Suprapubic skin (tissue), 4 donors: ENCODE results near the gene DEFB128. TPM values are rescaled to one million over a fixed set of nuclear protein-coding genes. Genes with fewer than 3 reads are reported as not detected.
"Not testable (repeated sequence)": the region's sequence is repeated elsewhere in the genome, so short reads cannot be mapped to it uniquely, and the experiment has no call there.

Experiments used
- DNase-seq, 2 donors: peaks; one replicate each; pipeline ENCODE4 v3.0.0-alpha.2; 2019; ENCODE audit warnings: low spot score in 2 of 2
- H3K27ac ChIP-seq: fragments of 200-600 bp; sonication (generic); one replicate; pipeline ENCODE4 v1.5.1; 2019
- H3K27me3 ChIP-seq: fragments of 200-600 bp; sonication (generic); one replicate; pipeline ENCODE4 v1.5.1; 2019
- H3K36me3 ChIP-seq: fragments of 200-600 bp; sonication (generic); one replicate; pipeline ENCODE4 v1.5.1; 2019
- H3K4me1 ChIP-seq: fragments of 200-600 bp; sonication (generic); one replicate; pipeline ENCODE4 v1.5.1; 2019
- H3K4me3 ChIP-seq: fragments of 200-600 bp; sonication (generic); one replicate; pipeline ENCODE4 v1.5.1; 2019; ENCODE audit warnings: mild to moderate bottlenecking
- H3K9me3 ChIP-seq: fragments of 200-600 bp; sonication (generic); one replicate; pipeline ENCODE4 v1.5.1; 2019
- CTCF ChIP-seq, 2 donors: fragments of 200-600 bp in 1 of 2; fragments of 450-650 bp in 1 of 2; sonication (generic) in 1 of 2; IDR thresholded peaks; one replicate each; pipeline ENCODE4 v1.5.1; 2016 to 2019; ENCODE audit warnings: antibody characterized with exemption in 2 of 2, mild to moderate bottlenecking in 1 of 2, moderate library complexity in 1 of 2
- EP300 ChIP-seq: sonication (generic); formaldehyde crosslinking; IDR thresholded peaks from one replicate; pipeline ENCODE4 v1.6.1; 2017; ENCODE audit warnings: antibody characterized with exemption
- POLR2A ChIP-seq, 2 donors: fragments of 450-650 bp; IDR thresholded peaks; one replicate each; pipeline ENCODE4 v1.6.1; 2017; ENCODE audit warnings: antibody characterized with exemption in 2 of 2, mild to moderate bottlenecking in 2 of 2, moderate library complexity in 2 of 2
- POLR2AphosphoS5 ChIP-seq, 3 donors: sonication (generic); formaldehyde crosslinking; IDR thresholded peaks; one replicate each; pipeline ENCODE4 v1.6.1; 2017; ENCODE audit warnings: antibody characterized with exemption in 3 of 3
- WGBS: methylation state at CpG from one replicate; pipeline ENCODE4 v1.1.5; 2018; 5-methylcytosine and 5-hydroxymethylcytosine counted together
- total RNA-seq, 4 donors: library from RNA; depleted of rRNA; stranded (reverse); fragments of >200 nt; gene quantifications; one replicate each; pipeline ENCODE4 v1.1.0, GENCODE V29; 2016

Gene DEFB128
- total RNA-seq, 4 donors from 2014 or later, result not detected

GRCh38 chr20:215796-216195, 26.3 kb upstream of the DEFB128 start:
- no peak for DNase-seq
- Histone ChIP-seq H3K9me3 (no peaks in the 10 kb centered on the region), H3K27ac (no peak overlapping the region), H3K36me3 (no peaks in the 10 kb centered on the region), H3K27me3 (peaks cover 11% of the 10 kb centered on the region), H3K4me3 (no peak overlapping the region), H3K4me1 (no peaks in the 10 kb centered on the region)
- WGBS, result 69% methylated on average over 1 of the region's 1 CpG
- no peak for TF ChIP-seq POLR2AphosphoS5 (IDR thresholded peaks at IDR 0.05)

- H3K4me3 ChIP-seq, result no peak overlapping the region
- DNase-seq, result no peak
- H3K27ac ChIP-seq, result no peak overlapping the region
- WGBS, result 79% methylated on average over 2 of the region's 2 CpGs
- no peaks in the 10 kb centered on the region for H3K36me3 ChIP-seq
- no peak for TF ChIP-seq POLR2AphosphoS5 (IDR thresholded peaks at IDR 0.05)
- no peak for TF ChIP-seq EP300
- no peak for TF ChIP-seq POLR2A (IDR thresholded peaks at IDR 0.05)
- no peak for TF ChIP-seq CTCF (IDR thresholded peaks at IDR 0.05)
- no peaks in the 10 kb centered on the region for H3K9me3 ChIP-seq
- H3K27me3 ChIP-seq, result peaks cover 8% of the 10 kb centered on the region
- no peaks in the 10 kb centered on the region for H3K4me1 ChIP-seq
These were observed 24.9 kb upstream of the DEFB128 start for GRCh38 chr20:214383-214782.

- no peak for TF ChIP-seq EP300
- no peaks in the 10 kb centered on the region for H3K9me3 ChIP-seq
- H3K27me3 ChIP-seq, result no peaks in the 10 kb centered on the region
- H3K4me1 ChIP-seq, result no peaks in the 10 kb centered on the region
- H3K36me3 ChIP-seq, result no peaks in the 10 kb centered on the region
- DNase-seq, result no peak
- 35% methylated on average over 7 of the region's 7 CpGs for WGBS
- H3K4me3 ChIP-seq, result no peak overlapping the region
- H3K27ac ChIP-seq, result no peak overlapping the region
These were observed 21.4 kb upstream of the DEFB128 start for GRCh38 chr20:210809-211502.

- DNase-seq, result no peak
- Histone ChIP-seq H3K4me1 (no peaks in the 10 kb centered on the region), H3K36me3 (no peaks in the 10 kb centered on the region), H3K4me3 (no peak overlapping the region), H3K27ac (no peak overlapping the region), H3K27me3 (no peaks in the 10 kb centered on the region), H3K9me3 (no peaks in the 10 kb centered on the region)
- TF ChIP-seq POLR2AphosphoS5 (IDR thresholded peaks at IDR 0.05) (no peak), POLR2A (IDR thresholded peaks at IDR 0.05) (no peak), EP300 (no peak), CTCF (IDR thresholded peaks at IDR 0.05) (peak in 1 of 2 donors; percentile 37)
- 19% methylated on average over 5 of the region's 5 CpGs for WGBS
These were observed 19.5 kb upstream of the DEFB128 start for GRCh38 chr20:208942-209566.

GRCh38 chr20:203630-204029, 14.1 kb upstream of the DEFB128 start:
- 74% methylated on average over 4 of the region's 4 CpGs for WGBS
- not testable (repeated sequence) for H3K27me3 ChIP-seq, H3K36me3 ChIP-seq, DNase-seq, H3K27ac ChIP-seq, H3K4me1 ChIP-seq, H3K4me3 ChIP-seq, H3K9me3 ChIP-seq

- 67% methylated on average over 3 of the region's 4 CpGs for WGBS
- Histone ChIP-seq H3K9me3 (no peaks in the 10 kb centered on the region), H3K36me3 (no peaks in the 10 kb centered on the region), H3K4me1 (no peaks in the 10 kb centered on the region), H3K27me3 (peaks cover 5% of the 10 kb centered on the region), H3K4me3 (no peak overlapping the region), H3K27ac (no peak overlapping the region)
- TF ChIP-seq POLR2AphosphoS5 (IDR thresholded peaks at IDR 0.05) (no peak), POLR2A (IDR thresholded peaks at IDR 0.05) (no peak), CTCF (IDR thresholded peaks at IDR 0.05) (no peak), EP300 (no peak)
- no peak for DNase-seq
These were observed 10.5 kb upstream of the DEFB128 start for GRCh38 chr20:199996-200395.

GRCh38 chr20:198225-198624, 8.7 kb upstream of the DEFB128 start:
- no peak for TF ChIP-seq POLR2A (IDR thresholded peaks at IDR 0.05)
- TF ChIP-seq POLR2AphosphoS5 (IDR thresholded peaks at IDR 0.05), result no peak
- no peak for TF ChIP-seq EP300
- no peak for TF ChIP-seq CTCF (IDR thresholded peaks at IDR 0.05)
- Histone ChIP-seq H3K4me1 (no peaks in the 10 kb centered on the region), H3K27ac (no peak overlapping the region), H3K9me3 (no peaks in the 10 kb centered on the region), H3K27me3 (peaks cover 3% of the 10 kb centered on the region), H3K36me3 (no peaks in the 10 kb centered on the region), H3K4me3 (no peak overlapping the region)
- DNase-seq, result no peak
- 84% methylated on average over 1 of the region's 1 CpG for WGBS
